SK-N-SH (cell line): ENCODE results near the gene ACOT8. TPM values are rescaled to one million over a fixed set of nuclear protein-coding genes. Genes with fewer than 3 reads are reported as not detected.

ENCODE experiments used
- CTCF ChIA-PET: fragments of 300-600, 350-600 bp; formaldehyde crosslinking; extraction: SDS; loops from one replicate; lab custom pipeline; 2021; lab: Yijun Ruan, JAX
- POLR2A ChIA-PET: fragments of 350-600 bp; sonication (Branson Sonifier 250); formaldehyde crosslinking; extraction: SDS; loops from one replicate; lab custom pipeline; 2020; ENCODE audit warnings: antibody characterized with exemption, inconsistent platforms; lab: Yijun Ruan, JAX
- DNase-seq: peaks from one replicate; pipeline ENCODE4 v3.0.0; 2012
- H2AFZ ChIP-seq: fragments of 200-600 bp; sonication (generic); 2 replicates; pipeline ENCODE4 v1.8.1; 2016; ENCODE audit warnings: antibody characterized with exemption, mild to moderate bottlenecking, low read depth
- H3F3A ChIP-seq: fragments of 200-600 bp; sonication (generic); replicated peaks from 2 replicates; pipeline ENCODE3; 2016; ENCODE audit warnings: antibody characterized with exemption, mild to moderate bottlenecking; ENCODE audit not compliant: insufficient read depth
- H3K27ac ChIP-seq, 2 experiments: fragments of 200-500 bp in 1 of 2; fragments of 200-600 bp in 1 of 2; sonication (Bioruptor generic) in 1 of 2; sonication (generic), shearing (Covaris generic) in 1 of 2; 2 replicates each; pipeline versions ENCODE4 v1.5.1 to v1.6.1; 2014 to 2016; ENCODE audit warnings: low read depth in 2 of 2, inconsistent platforms in 1 of 2, low read length in 1 of 2, mild to moderate bottlenecking in 1 of 2, mixed read lengths in 1 of 2
- H3K27me3 ChIP-seq: fragments of 200-600 bp; sonication (generic), shearing (Covaris generic); 2 replicates; pipeline ENCODE4 v1.6.1; 2016; ENCODE audit warnings: mixed run types; ENCODE audit not compliant: insufficient read depth
- H3K36me3 ChIP-seq, 2 experiments: fragments of 200-500 bp in 1 of 2; fragments of 200-600 bp in 1 of 2; sonication (Bioruptor generic) in 1 of 2; sonication (generic) in 1 of 2; replicated peaks in 1 of 2; 2 replicates each; pipeline versions ENCODE3 to v1.5.1; 2014 to 2016; ENCODE audit warnings: low read length in 1 of 2, mild to moderate bottlenecking in 1 of 2; ENCODE audit not compliant: insufficient read depth in 2 of 2, control insufficient read depth in 1 of 2
- H3K4me1 ChIP-seq, 2 experiments: fragments of 200-500 bp in 1 of 2; fragments of 200-600 bp in 1 of 2; sonication (Bioruptor generic) in 1 of 2; sonication (generic), shearing (Covaris generic) in 1 of 2; 2 replicates each; pipeline versions ENCODE4 v1.5.1 to v1.6.1; 2014 to 2016; ENCODE audit warnings: low read depth in 1 of 2, low read length in 1 of 2, mixed run types in 1 of 2; ENCODE audit not compliant: insufficient read depth in 2 of 2, control insufficient read depth in 1 of 2
- H3K4me2 ChIP-seq: fragments of 200-600 bp; sonication (generic), shearing (Covaris generic); 2 replicates; pipeline ENCODE4 v1.6.1; 2017; ENCODE audit warnings: mixed run types
- H3K4me3 ChIP-seq, 2 experiments: fragments of 200-500 bp in 1 of 2; fragments of 200-600 bp in 1 of 2; sonication (Bioruptor generic) in 1 of 2; sonication (generic), shearing (Covaris generic) in 1 of 2; 2 replicates each; pipeline versions ENCODE4 v1.5.1 to v1.8.1; 2014 to 2016; ENCODE audit warnings: low read depth in 2 of 2, inconsistent platforms in 1 of 2, low read length in 1 of 2, mild to moderate bottlenecking in 1 of 2, mixed read lengths in 1 of 2, moderate library complexity in 1 of 2
- H3K79me2 ChIP-seq: fragments of 200-600 bp; sonication (generic); 2 replicates; pipeline ENCODE4 v1.8.1; 2017; ENCODE audit warnings: mild to moderate bottlenecking; ENCODE audit not compliant: insufficient read depth
- H3K9ac ChIP-seq: fragments of 200-600 bp; sonication (generic); 2 replicates; pipeline ENCODE4 v1.6.1; 2017; ENCODE audit warnings: mixed run types
- H3K9me2 ChIP-seq: fragments of 200-600 bp; sonication (generic); 2 replicates; pipeline ENCODE4 v1.6.1; 2017; ENCODE audit warnings: mixed run types
- H3K9me3 ChIP-seq: fragments of 200-600 bp; sonication (generic); 2 replicates; pipeline ENCODE4 v1.6.1; 2017; ENCODE audit warnings: mixed run types, mild to moderate bottlenecking, moderate library complexity
- H4K20me1 ChIP-seq: fragments of 200-600 bp; sonication (generic); 2 replicates; pipeline ENCODE4 v1.6.1; 2017; ENCODE audit warnings: mild to moderate bottlenecking, mixed run types; ENCODE audit not compliant: insufficient read depth
- ELF1 ChIP-seq: IDR thresholded peaks from 2 replicates; pipeline ENCODE4 v1.4.0; 2012
- EP300 ChIP-seq, 2 experiments: IDR thresholded peaks; 2 replicates each; pipeline versions ENCODE4 v1.4.0 to v1.6.1; 2012; ENCODE audit warnings: borderline replicate concordance in 1 of 2, low read depth in 1 of 2, low read length in 1 of 2
- FOXJ3 ChIP-seq: sonication (generic); formaldehyde crosslinking; IDR thresholded peaks from 2 replicates; pipeline ENCODE4 v1.5.1; 2020; ENCODE audit warnings: mild to moderate bottlenecking, missing genetic modification reagents
- FOXM1 ChIP-seq: IDR thresholded peaks from 2 replicates; pipeline ENCODE4 v1.4.0; 2012; ENCODE audit warnings: low read depth, mild to moderate bottlenecking
- MEF2A ChIP-seq: IDR thresholded peaks from 2 replicates; pipeline ENCODE4 v1.4.0; 2012; ENCODE audit warnings: low read depth, borderline replicate concordance
- NRF1 ChIP-seq: IDR thresholded peaks from 2 replicates; pipeline ENCODE4 v1.6.1; 2012; ENCODE audit warnings: low read depth, mild to moderate bottlenecking, low read length
- PBX3 ChIP-seq: IDR thresholded peaks from 2 replicates; pipeline ENCODE4; 2012
- RAD21 ChIP-seq: IDR thresholded peaks from 2 replicates; pipeline ENCODE4 v1.6.1; 2012; ENCODE audit warnings: mild to moderate bottlenecking, low read length
- RCOR1 ChIP-seq: fragments of 150-350 bp; IDR thresholded peaks from 2 replicates; pipeline ENCODE4 v1.6.1; 2017; ENCODE audit warnings: antibody characterized with exemption, low read length
- REST ChIP-seq: IDR thresholded peaks from 2 replicates; pipeline ENCODE4 v1.6.1; 2012; ENCODE audit warnings: mild to moderate bottlenecking, low read depth, low read length, moderate library complexity
- RFX5 ChIP-seq: IDR thresholded peaks from 2 replicates; pipeline ENCODE4 v1.6.1; 2012; ENCODE audit warnings: mild to moderate bottlenecking, improper control_type of control experiment, low read length
- RXRA ChIP-seq: IDR thresholded peaks from 2 replicates; pipeline ENCODE4 v1.4.0; 2012; ENCODE audit warnings: low read depth, mild to moderate bottlenecking, borderline replicate concordance
- SIN3A ChIP-seq: IDR thresholded peaks from 2 replicates; pipeline ENCODE4 v1.6.1; 2012; ENCODE audit warnings: low read depth, mild to moderate bottlenecking, low read length, moderate library complexity, borderline replicate concordance
- SMC3 ChIP-seq: IDR thresholded peaks from 2 replicates; pipeline ENCODE4 v1.6.1; 2012; ENCODE audit warnings: low read depth, low read length, improper control_type of control experiment
- USF1 ChIP-seq: IDR thresholded peaks from 2 replicates; pipeline ENCODE4 v1.4.0; 2012; ENCODE audit warnings: low read depth, borderline replicate concordance
- WGBS: methylation state at CpG from one replicate; pipeline ENCODE4 v1.1.6; 2017; ENCODE audit warnings: low lambda C conversion rate; 5-methylcytosine and 5-hydroxymethylcytosine counted together
- polyA plus RNA-seq, 3 experiments: library from polyadenylated mRNA; depleted of rRNA; stranded (reverse); fragments of >200 nt; gene quantifications; 2 replicates each; pipeline ENCODE4 v1.2.3, GENCODE V29; 2012
- TF ChIP-seq, protein P1 (sequence below): fragments of 200-600 bp; sonication (generic); IDR thresholded peaks from 2 replicates; pipeline ENCODE4 v1.6.1; 2017; ENCODE audit warnings: antibody characterized with exemption, mild to moderate bottlenecking, moderate library complexity
- TF ChIP-seq, protein P2 (sequence below): IDR thresholded peaks from 2 replicates; pipeline ENCODE4 v1.4.0; 2012; ENCODE audit warnings: low read depth

ACOT8 gene
- polyA plus RNA-seq, 1 of the 3 experiments (the other 2 are of a cell fraction), result 48.4 TPM

GRCh38 chr20:45873409-45874103, 16.4 kb upstream of the ACOT8 start:
- Histone ChIP-seq H3K4me1 (no peaks in the 10 kb centered on the region), H3K9me2 (no peaks in the 10 kb centered on the region), H3K27me3 (no peaks in the 10 kb centered on the region), H3K4me3 (no peak overlapping the region), H2AFZ (no peak overlapping the region), H3F3A (no peaks in the 10 kb centered on the region), H3K27ac (no peak overlapping the region), H3K9me3 (no peaks in the 10 kb centered on the region), H3K79me2 (no peaks in the 10 kb centered on the region), H3K36me3 (peaks cover 0 to 4% of the 10 kb centered on the region in 2 experiments), H3K4me2 (no peak overlapping the region), H3K9ac (no peak overlapping the region), H4K20me1 (no peaks in the 10 kb centered on the region)
- CTCF ChIA-PET, result interaction anchor here (0.7 to 0.9 kb wide), 2 partner anchors 14 to 16 kb away, joined by 3 read pairs; partner anchors contain the start of genes ACOT8, SPATA25 and ZSWIM3
- DNase-seq, result no peak
- 32% methylated on average over 1 of the region's 1 CpG for WGBS
- TF ChIP-seq RCOR1 (no peak), SMC3 (no peak), FOXJ3 (CRISPR knock-in tag) (no peak)
- TF ChIP-seq, protein P1, sequence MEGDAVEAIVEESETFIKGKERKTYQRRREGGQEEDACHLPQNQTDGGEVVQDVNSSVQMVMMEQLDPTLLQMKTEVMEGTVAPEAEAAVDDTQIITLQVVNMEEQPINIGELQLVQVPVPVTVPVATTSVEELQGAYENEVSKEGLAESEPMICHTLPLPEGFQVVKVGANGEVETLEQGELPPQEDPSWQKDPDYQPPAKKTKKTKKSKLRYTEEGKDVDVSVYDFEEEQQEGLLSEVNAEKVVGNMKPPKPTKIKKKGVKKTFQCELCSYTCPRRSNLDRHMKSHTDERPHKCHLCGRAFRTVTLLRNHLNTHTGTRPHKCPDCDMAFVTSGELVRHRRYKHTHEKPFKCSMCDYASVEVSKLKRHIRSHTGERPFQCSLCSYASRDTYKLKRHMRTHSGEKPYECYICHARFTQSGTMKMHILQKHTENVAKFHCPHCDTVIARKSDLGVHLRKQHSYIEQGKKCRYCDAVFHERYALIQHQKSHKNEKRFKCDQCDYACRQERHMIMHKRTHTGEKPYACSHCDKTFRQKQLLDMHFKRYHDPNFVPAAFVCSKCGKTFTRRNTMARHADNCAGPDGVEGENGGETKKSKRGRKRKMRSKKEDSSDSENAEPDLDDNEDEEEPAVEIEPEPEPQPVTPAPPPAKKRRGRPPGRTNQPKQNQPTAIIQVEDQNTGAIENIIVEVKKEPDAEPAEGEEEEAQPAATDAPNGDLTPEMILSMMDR, result no peak
- TF ChIP-seq, protein P2, sequence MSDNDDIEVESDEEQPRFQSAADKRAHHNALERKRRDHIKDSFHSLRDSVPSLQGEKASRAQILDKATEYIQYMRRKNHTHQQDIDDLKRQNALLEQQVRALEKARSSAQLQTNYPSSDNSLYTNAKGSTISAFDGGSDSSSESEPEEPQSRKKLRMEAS, result no peak
- POLR2A ChIA-PET, result no interaction called here

- Histone ChIP-seq H3K27ac (no peak overlapping the region), H3F3A (peaks cover 6% of the 10 kb centered on the region), H4K20me1 (no peaks in the 10 kb centered on the region), H3K79me2 (no peaks in the 10 kb centered on the region), H3K9me3 (no peaks in the 10 kb centered on the region), H3K9ac (no peak overlapping the region), H3K4me2 (no peak overlapping the region), H3K36me3 (no peaks in the 10 kb centered on the region), H3K4me3 (no peak overlapping the region), H3K9me2 (no peaks in the 10 kb centered on the region), H2AFZ (no peak overlapping the region), H3K4me1 (peaks cover 0 to 5% of the 10 kb centered on the region in 2 experiments; a peak in 1 of 4 replicates), H3K27me3 (no peaks in the 10 kb centered on the region)
- ChIA-PET POLR2A (interaction anchor here (1.4 kb wide), 1 partner anchor 8 kb away, joined by 4 read pairs; the partner anchor contains the start of gene ZSWIM1), CTCF (interaction anchor here (1.0 kb wide), 2 partner anchors 8 to 64 kb away, joined by 3 to 4 read pairs; partner anchors contain the start of gene ZSWIM1)
- no peak for TF ChIP-seq SIN3A
- no peak for TF ChIP-seq ELF1
- no peak for TF ChIP-seq EP300 (IDR thresholded peaks at IDR 0.05; ENCODE audit: borderline replicate concordance in 1 of 2, low read depth in 1 of 2, low read length in 1 of 2)
- TF ChIP-seq PBX3, result no peak
- no peak for TF ChIP-seq USF1
- TF ChIP-seq, protein P2, result no peak
- TF ChIP-seq REST, result no peak
- TF ChIP-seq NRF1, result no peak
- TF ChIP-seq RXRA, result no peak
- TF ChIP-seq RCOR1, result no peak
- no peak for TF ChIP-seq MEF2A
- TF ChIP-seq RFX5, result no peak
- no peak for TF ChIP-seq FOXM1
- no peak for TF ChIP-seq RAD21
- WGBS, result 85% methylated on average over 4 of the region's 4 CpGs
- no peak for DNase-seq
Measured at GRCh38 chr20:45872626-45873025, 15.4 kb upstream of the ACOT8 start.
